Stomach smooth muscle (tissue), 2 donors: Measurements from ENCODE around the gene CDCA7L.

Experiments used
- H3K27ac ChIP-seq: one replicate; pipeline ENCODE4 v1.7.0; 2013; ENCODE audit warnings: mild to moderate bottlenecking, low read length, inconsistent platforms
- H3K27me3 ChIP-seq, 2 donors: one replicate each; pipeline ENCODE4 v1.7.0; 2013; ENCODE audit warnings: low read length in 2 of 2; ENCODE audit not compliant: insufficient read depth in 2 of 2, control insufficient read depth in 1 of 2
- H3K36me3 ChIP-seq, 2 donors: one replicate each; pipeline ENCODE4 v1.7.0; 2013; ENCODE audit warnings: low read length in 2 of 2; ENCODE audit not compliant: control insufficient read depth in 2 of 2, insufficient read depth in 2 of 2
- H3K4me1 ChIP-seq: one replicate; pipeline ENCODE4 v1.7.0; 2013; ENCODE audit warnings: low read length; ENCODE audit not compliant: control insufficient read depth, insufficient read depth
- H3K4me3 ChIP-seq, 2 donors: one replicate each; pipeline ENCODE4 v1.7.0; 2013; ENCODE audit warnings: low read length in 2 of 2
- H3K9ac ChIP-seq, 2 donors: one replicate each; pipeline ENCODE4 v1.7.0; 2013; ENCODE audit warnings: low read length in 2 of 2, mild to moderate bottlenecking in 1 of 2
- H3K9me3 ChIP-seq, 2 donors: one replicate each; pipeline ENCODE4 v1.7.0; 2013; ENCODE audit warnings: low read length in 2 of 2; ENCODE audit not compliant: control insufficient read depth in 2 of 2
- donor health status: healthy.
- donor health status: Pancreatic carcinoma.

CDCA7L gene

GRCh38 chr7:21965291-21965690 lies 19.6 kb upstream of the CDCA7L start:
- Histone ChIP-seq H3K4me3 (no peak overlapping the region), H3K27me3 (no peaks in the 10 kb centered on the region), H3K36me3 (no peaks in the 10 kb centered on the region), H3K4me1 (peaks cover 6% of the 10 kb centered on the region), H3K9me3 (no peaks in the 10 kb centered on the region), H3K9ac (no peak overlapping the region), H3K27ac (peak overlapping the region; percentile 37)

- H3K27ac ChIP-seq, result no peak overlapping the region
- no peaks in the 10 kb centered on the region for H3K36me3 ChIP-seq
- H3K9ac ChIP-seq, result no peak overlapping the region
- no peak overlapping the region for H3K4me3 ChIP-seq
- no peaks in the 10 kb centered on the region for H3K27me3 ChIP-seq
- no peaks in the 10 kb centered on the region for H3K9me3 ChIP-seq
- peaks cover 6% of the 10 kb centered on the region for H3K4me1 ChIP-seq
Observed at GRCh38 chr7:21962677-21963076, 17.0 kb upstream of the CDCA7L start.

- Histone ChIP-seq H3K4me3 (no peak overlapping the region), H3K27me3 (no peaks in the 10 kb centered on the region), H3K4me1 (peaks cover 6% of the 10 kb centered on the region), H3K36me3 (no peaks in the 10 kb centered on the region), H3K27ac (no peak overlapping the region), H3K9ac (no peak overlapping the region), H3K9me3 (no peaks in the 10 kb centered on the region)
Observed at GRCh38 chr7:21960922-21961321, 15.2 kb upstream of the CDCA7L start.

- no peaks in the 10 kb centered on the region for H3K4me1 ChIP-seq
- H3K4me3 ChIP-seq, result no peak overlapping the region
- no peaks in the 10 kb centered on the region for H3K9me3 ChIP-seq
- no peaks in the 10 kb centered on the region for H3K36me3 ChIP-seq
- H3K9ac ChIP-seq, result no peak overlapping the region
- no peaks in the 10 kb centered on the region for H3K27me3 ChIP-seq
- H3K27ac ChIP-seq, result no peak overlapping the region
Observed at GRCh38 chr7:21959387-21959776, 13.7 kb upstream of the CDCA7L start.

GRCh38 chr7:21953781-21954180 lies 8.1 kb upstream of the CDCA7L start:
- no peak overlapping the region for H3K9ac ChIP-seq
- H3K27ac ChIP-seq, result no peak overlapping the region

GRCh38 chr7:21948887-21949540 lies 3.3 kb upstream of the CDCA7L start:
- H3K36me3 ChIP-seq, result no peaks in the 10 kb centered on the region

More at GRCh38 chr7:21953781-21954180, 8.1 kb upstream of the CDCA7L start:
- Histone ChIP-seq H3K9me3 (no peaks in the 10 kb centered on the region), H3K4me1 (no peaks in the 10 kb centered on the region), H3K36me3 (no peaks in the 10 kb centered on the region), H3K27me3 (no peaks in the 10 kb centered on the region), H3K4me3 (no peak overlapping the region)

GRCh38 chr7:21948364-21948763 lies 2.7 kb upstream of the CDCA7L start:
- no peaks in the 10 kb centered on the region for H3K36me3 ChIP-seq
- H3K4me1 ChIP-seq, result peaks cover 13% of the 10 kb centered on the region
- H3K4me3 ChIP-seq, result no peak overlapping the region
- H3K27ac ChIP-seq, result no peak overlapping the region
- H3K9ac ChIP-seq, result no peak overlapping the region
- H3K9me3 ChIP-seq, result no peaks in the 10 kb centered on the region
- H3K27me3 ChIP-seq, result no peaks in the 10 kb centered on the region

More at GRCh38 chr7:21948887-21949540, 3.3 kb upstream of the CDCA7L start:
- Histone ChIP-seq H3K27ac (no peak overlapping the region), H3K9me3 (no peaks in the 10 kb centered on the region), H3K27me3 (no peaks in the 10 kb centered on the region), H3K9ac (no peak overlapping the region), H3K4me1 (peaks cover 10% of the 10 kb centered on the region), H3K4me3 (no peak overlapping the region)

- no peaks in the 10 kb centered on the region for H3K27me3 ChIP-seq
- H3K9me3 ChIP-seq, result no peaks in the 10 kb centered on the region
- H3K36me3 ChIP-seq, result no peaks in the 10 kb centered on the region
- no peak overlapping the region for H3K9ac ChIP-seq
- H3K4me3 ChIP-seq, result no peak overlapping the region
- H3K4me1 ChIP-seq, result peaks cover 17% of the 10 kb centered on the region
- H3K27ac ChIP-seq, result no peak overlapping the region
Observed at GRCh38 chr7:21947946-21948345, 2.2 kb upstream of the CDCA7L start.

GRCh38 chr7:21947056-21947455 lies 1.4 kb upstream of the CDCA7L start:
- no peak overlapping the region for H3K4me3 ChIP-seq
- no peak overlapping the region for H3K27ac ChIP-seq
- no peaks in the 10 kb centered on the region for H3K36me3 ChIP-seq
- H3K9ac ChIP-seq, result no peak overlapping the region
- H3K27me3 ChIP-seq, result no peaks in the 10 kb centered on the region
- H3K4me1 ChIP-seq, result peaks cover 23% of the 10 kb centered on the region
- no peaks in the 10 kb centered on the region for H3K9me3 ChIP-seq

GRCh38 chr7:21946222-21946709 lies 567 bp upstream of the CDCA7L start:
- H3K27ac ChIP-seq, result peak overlapping the region; percentile 78

More at GRCh38 chr7:21946222-21946709, 567 bp upstream of the CDCA7L start:
- H3K9ac ChIP-seq, result peak overlapping the region in 1 of 2 donors; percentile 48
- peak overlapping the region; percentile 79 to 80 for H3K4me3 ChIP-seq
- no peaks in the 10 kb centered on the region for H3K36me3 ChIP-seq
- peaks cover 30% of the 10 kb centered on the region for H3K4me1 ChIP-seq
- H3K27me3 ChIP-seq, result no peaks in the 10 kb centered on the region
- no peaks in the 10 kb centered on the region for H3K9me3 ChIP-seq
